ENCODE measurements around the gene MGP.

Gene MGP

GRCh38 chr12:14903386-14904098, 17.9 kb upstream of the MGP start:
- DNase-seq (ENCODE audit: low read depth): no peak
- H3K4me3 ChIP-seq (ENCODE audit: low read length): no peak overlapping the region
- no peak for TF ChIP-seq CTCF (conservative IDR thresholded peaks at IDR 0.05; ENCODE audit: low read length)

GRCh38 chr12:14902465-14902864, 16.8 kb upstream of the MGP start:
- H3K4me3 ChIP-seq (ENCODE audit: low read length): no peak overlapping the region
- no peak for TF ChIP-seq CTCF (conservative IDR thresholded peaks at IDR 0.05; ENCODE audit: low read length)
- no peak for DNase-seq (ENCODE audit: low read depth)

- DNase-seq (ENCODE audit: low read depth): no peak
- no peak for TF ChIP-seq CTCF (conservative IDR thresholded peaks at IDR 0.05; ENCODE audit: low read length)
- no peak overlapping the region for H3K4me3 ChIP-seq (ENCODE audit: low read length)
These were observed 15.5 kb upstream of the MGP start for GRCh38 chr12:14901228-14901562.

- no peak for TF ChIP-seq CTCF (conservative IDR thresholded peaks at IDR 0.05; ENCODE audit: low read length)
- no peak overlapping the region for H3K4me3 ChIP-seq (ENCODE audit: low read length)
- no peak for DNase-seq (ENCODE audit: low read depth)
These were observed 15.0 kb upstream of the MGP start for GRCh38 chr12:14900521-14901227.

GRCh38 chr12:14896521-14897169, 11.0 kb upstream of the MGP start:
- peak; percentile 67 for DNase-seq (ENCODE audit: low read depth)
- no peak overlapping the region for H3K4me3 ChIP-seq (ENCODE audit: low read length)
- no peak for TF ChIP-seq CTCF (conservative IDR thresholded peaks at IDR 0.05; ENCODE audit: low read length)

GRCh38 chr12:14893506-14894250, 8.0 kb upstream of the MGP start:
- no peak for TF ChIP-seq CTCF (conservative IDR thresholded peaks at IDR 0.05; ENCODE audit: low read length)
- DNase-seq (ENCODE audit: low read depth): no peak
- no peak overlapping the region for H3K4me3 ChIP-seq (ENCODE audit: low read length)
